Mesenchymal stem cell (in vitro differentiated cells and primary cell): ENCODE results near the gene NYAP2.

Source experiments
- DNase-seq: peaks from one replicate; pipeline ENCODE4 v3.0.0-alpha.2; 2013
- H2AFZ ChIP-seq: one replicate; pipeline ENCODE4 v1.6.1; 2013; ENCODE audit warnings: low read depth, mild to moderate bottlenecking, control low read depth, inconsistent platforms, low read length, moderate library complexity
- H2AK5ac ChIP-seq: 2 replicates; pipeline ENCODE4 v1.6.1; 2013; ENCODE audit warnings: low read length, moderate library complexity, mild to moderate bottlenecking, inconsistent platforms; ENCODE audit not compliant: severe bottlenecking
- H2BK120ac ChIP-seq: one replicate; pipeline ENCODE4 v1.6.1; 2013; ENCODE audit warnings: low read depth, mild to moderate bottlenecking, inconsistent platforms, low read length, moderate library complexity
- H2BK12ac ChIP-seq, 2 experiments: one replicate each; pipeline ENCODE4 v1.6.1; 2013; ENCODE audit warnings: inconsistent platforms in 2 of 2, low read length in 2 of 2, mild to moderate bottlenecking in 2 of 2, moderate library complexity in 2 of 2, control low read depth in 1 of 2
- H2BK15ac ChIP-seq: one replicate; pipeline ENCODE4 v1.6.1; 2013; ENCODE audit warnings: mild to moderate bottlenecking, low read depth, inconsistent platforms; ENCODE audit not compliant: poor library complexity, severe bottlenecking
- H2BK5ac ChIP-seq: 2 replicates; pipeline ENCODE4 v1.6.1; 2013; ENCODE audit warnings: low read depth, mild to moderate bottlenecking, low read length, control low read depth, inconsistent platforms; ENCODE audit not compliant: poor library complexity, severe bottlenecking
- H3K14ac ChIP-seq, 2 experiments: one replicate each; pipeline ENCODE4 v1.6.1; 2013; ENCODE audit warnings: inconsistent platforms in 2 of 2, low read length in 2 of 2, control low read depth in 1 of 2, mild to moderate bottlenecking in 1 of 2, moderate library complexity in 1 of 2
- H3K18ac ChIP-seq, 2 experiments: one replicate each; pipeline ENCODE4 v1.6.1; 2013; ENCODE audit warnings: inconsistent platforms in 2 of 2, low read length in 2 of 2, control low read depth in 1 of 2, low read depth in 1 of 2, mild to moderate bottlenecking in 1 of 2
- H3K23ac ChIP-seq, 2 experiments: one replicate each; pipeline ENCODE4 v1.6.1; 2013; ENCODE audit warnings: inconsistent platforms in 2 of 2, low read length in 2 of 2, mild to moderate bottlenecking in 2 of 2, moderate library complexity in 2 of 2, control low read depth in 1 of 2
- H3K27ac ChIP-seq: 2 replicates; pipeline ENCODE4 v1.5.1; 2013; ENCODE audit warnings: mild to moderate bottlenecking, moderate library complexity, low read length, control low read depth, inconsistent platforms; ENCODE audit not compliant: poor library complexity, severe bottlenecking
- H3K27me3 ChIP-seq, 2 experiments: 2 replicates each; pipeline versions ENCODE4 v1.6.1 to v1.7.0; 2013; ENCODE audit warnings: low read length in 2 of 2, mild to moderate bottlenecking in 2 of 2, moderate library complexity in 2 of 2, control low read depth in 1 of 2, inconsistent platforms in 1 of 2; ENCODE audit not compliant: control insufficient read depth in 1 of 2, insufficient read depth in 1 of 2
- H3K36me3 ChIP-seq, 2 experiments: 2 replicates each; pipeline versions ENCODE4 v1.6.1 to v1.7.0; 2013; ENCODE audit warnings: low read length in 2 of 2, control low read depth in 1 of 2, inconsistent platforms in 1 of 2, low read depth in 1 of 2, mild to moderate bottlenecking in 1 of 2; ENCODE audit not compliant: insufficient read depth in 2 of 2, control insufficient read depth in 1 of 2
- H3K4ac ChIP-seq, 2 experiments: one replicate each; pipeline ENCODE4 v1.6.1; 2013; ENCODE audit warnings: inconsistent platforms in 2 of 2, low read length in 2 of 2, mild to moderate bottlenecking in 2 of 2, moderate library complexity in 2 of 2, control low read depth in 1 of 2, low read depth in 1 of 2
- H3K4me1 ChIP-seq: 2 replicates; pipeline ENCODE4 v1.6.1; 2013; ENCODE audit warnings: low read depth, low read length, control low read depth; ENCODE audit not compliant: control insufficient read depth, insufficient read depth
- H3K4me2 ChIP-seq: 2 replicates; pipeline ENCODE4 v1.6.1; 2013; ENCODE audit warnings: low read length, mild to moderate bottlenecking, inconsistent platforms; ENCODE audit not compliant: poor library complexity, severe bottlenecking
- H3K4me3 ChIP-seq, 2 experiments: 2 replicates each; pipeline versions ENCODE4 v1.5.1 to v1.7.0; 2013; ENCODE audit warnings: low read length in 2 of 2, mild to moderate bottlenecking in 2 of 2, control low read depth in 1 of 2, low read depth in 1 of 2; ENCODE audit not compliant: insufficient read depth in 1 of 2
- H3K79me1 ChIP-seq: replicated peaks from 2 replicates; pipeline ENCODE4 v1.6.1; 2013; ENCODE audit warnings: mild to moderate bottlenecking, control low read depth, low read length, inconsistent platforms; ENCODE audit not compliant: poor library complexity, severe bottlenecking
- H3K9ac ChIP-seq: 2 replicates; pipeline ENCODE4 v1.7.0; 2013; ENCODE audit warnings: mild to moderate bottlenecking, low read length, moderate library complexity
- H3K9me3 ChIP-seq: 2 replicates; pipeline ENCODE4 v1.7.0; 2013; ENCODE audit warnings: mild to moderate bottlenecking, low read length; ENCODE audit not compliant: control insufficient read depth
- H4K8ac ChIP-seq: one replicate; pipeline ENCODE4 v1.6.1; 2013; ENCODE audit warnings: inconsistent platforms, mild to moderate bottlenecking, low read length, moderate library complexity
- H4K91ac ChIP-seq: one replicate; pipeline ENCODE4 v1.6.1; 2013; ENCODE audit warnings: mild to moderate bottlenecking, low read length, inconsistent platforms
- WGBS: methylation state at CpG from one replicate; pipeline ENCODE4 v1.1.7; 2013; ENCODE audit warnings: mixed read lengths; 5-methylcytosine and 5-hydroxymethylcytosine counted together

NYAP2 gene

DNA sequence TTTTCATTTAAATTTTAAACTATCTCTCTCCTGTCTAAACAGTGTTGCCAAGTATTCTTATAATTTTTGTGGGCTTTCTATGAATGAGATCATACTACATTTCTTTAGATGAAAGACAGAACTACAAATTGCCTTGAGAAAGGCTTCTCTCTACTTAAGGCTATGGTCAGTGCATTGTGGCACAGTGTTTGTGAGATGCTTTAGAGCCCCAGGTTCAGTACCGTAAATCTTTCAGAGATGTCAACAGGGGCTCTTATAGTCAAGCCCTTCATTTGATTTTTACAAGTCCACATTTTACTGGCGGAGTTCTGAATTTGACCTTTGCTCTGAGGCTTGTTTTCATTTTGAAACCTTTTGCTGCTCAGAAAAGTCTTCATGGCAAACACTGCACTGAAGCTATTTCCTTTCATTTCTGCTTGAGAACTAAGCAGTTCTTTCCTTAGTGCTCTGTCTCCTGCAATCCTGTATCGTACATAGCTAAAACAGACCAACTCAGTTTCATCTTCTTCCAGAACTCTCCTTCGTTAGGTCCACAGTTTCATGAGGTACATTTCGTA lies 175.2 kb downstream of the NYAP2 start:
- DNase-seq = no peak
- H3K4me3 ChIP-seq = no peak overlapping the region
- no peak overlapping the region for H4K8ac ChIP-seq
- peaks cover 4% of the 10 kb centered on the region for H3K9me3 ChIP-seq
- no peak overlapping the region for H3K18ac ChIP-seq
- no peak overlapping the region for H3K4me2 ChIP-seq
- H2AFZ ChIP-seq = no peak overlapping the region
- H2BK5ac ChIP-seq = no peak overlapping the region
- no peaks in the 10 kb centered on the region for H3K4me1 ChIP-seq
- H3K4ac ChIP-seq = no peak overlapping the region
- no peak overlapping the region for H2AK5ac ChIP-seq
- H2BK15ac ChIP-seq = no peak overlapping the region
- H3K27me3 ChIP-seq = peaks cover 0 to 6% of the 10 kb centered on the region in 2 experiments
- H3K79me1 ChIP-seq = no peaks in the 10 kb centered on the region
- H3K14ac ChIP-seq = no peak overlapping the region
- H3K27ac ChIP-seq = no peak overlapping the region
- no peak overlapping the region for H2BK12ac ChIP-seq
- no peak overlapping the region for H3K9ac ChIP-seq
- H2BK120ac ChIP-seq = no peak overlapping the region
- 55% methylated on average over 5 of the region's 5 CpGs for WGBS
- H4K91ac ChIP-seq = no peak overlapping the region
- no peak overlapping the region for H3K23ac ChIP-seq
- H3K36me3 ChIP-seq = no peaks in the 10 kb centered on the region

DNA sequence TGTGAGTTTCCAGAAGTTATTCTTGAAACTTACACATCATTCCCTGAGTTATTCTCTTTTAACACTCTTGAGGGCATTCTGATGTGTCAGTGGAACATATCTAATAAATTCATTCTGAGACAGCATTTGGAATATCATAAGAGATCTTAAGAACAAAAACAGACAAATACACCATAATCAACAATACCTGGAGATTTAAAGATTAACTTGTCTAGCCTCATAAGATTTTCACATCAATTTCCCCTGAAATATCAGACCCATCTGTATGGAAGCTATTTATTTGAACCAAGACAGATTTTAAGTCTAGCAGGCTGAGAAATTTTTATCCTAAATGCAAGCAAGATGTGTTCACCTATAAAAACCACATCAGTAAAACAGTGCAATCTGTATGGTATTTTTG lies 181.6 kb downstream of the NYAP2 start:
- Histone ChIP-seq H2BK12ac (no peak overlapping the region), H4K8ac (no peak overlapping the region), H2BK5ac (no peak overlapping the region), H3K4me1 (no peaks in the 10 kb centered on the region), H3K79me1 (no peaks in the 10 kb centered on the region), H2AFZ (no peak overlapping the region), H2BK120ac (no peak overlapping the region), H3K23ac (no peak overlapping the region), H3K9me3 (no peaks in the 10 kb centered on the region), H4K91ac (no peak overlapping the region), H3K4me2 (no peak overlapping the region), H3K27ac (no peak overlapping the region), H3K4me3 (no peak overlapping the region), H3K9ac (no peak overlapping the region), H3K18ac (no peak overlapping the region), H3K27me3 (peaks cover 0 to 6% of the 10 kb centered on the region in 2 experiments), H3K4ac (no peak overlapping the region), H3K14ac (no peak overlapping the region), H3K36me3 (no peaks in the 10 kb centered on the region), H2BK15ac (no peak overlapping the region), H2AK5ac (no peak overlapping the region)
- DNase-seq = no peak

GRCh38 chr2:225581906-225582305 lies 182.4 kb downstream of the NYAP2 start:
- Histone ChIP-seq H2AK5ac (no peak overlapping the region), H3K4me2 (no peak overlapping the region), H2AFZ (no peak overlapping the region), H3K9ac (no peak overlapping the region), H2BK120ac (no peak overlapping the region), H2BK5ac (no peak overlapping the region), H3K4me3 (no peak overlapping the region), H3K79me1 (no peaks in the 10 kb centered on the region), H4K91ac (no peak overlapping the region), H4K8ac (no peak overlapping the region), H3K4me1 (no peaks in the 10 kb centered on the region), H3K36me3 (no peaks in the 10 kb centered on the region), H3K27ac (no peak overlapping the region), H2BK12ac (no peak overlapping the region), H3K18ac (no peak overlapping the region), H3K27me3 (peaks cover 0 to 6% of the 10 kb centered on the region in 2 experiments), H3K4ac (no peak overlapping the region), H3K9me3 (no peaks in the 10 kb centered on the region), H3K23ac (no peak overlapping the region), H3K14ac (no peak overlapping the region), H2BK15ac (no peak overlapping the region)
- DNase-seq = no peak
- WGBS = 94% methylated on average over 26 of the region's 26 CpGs

DNA sequence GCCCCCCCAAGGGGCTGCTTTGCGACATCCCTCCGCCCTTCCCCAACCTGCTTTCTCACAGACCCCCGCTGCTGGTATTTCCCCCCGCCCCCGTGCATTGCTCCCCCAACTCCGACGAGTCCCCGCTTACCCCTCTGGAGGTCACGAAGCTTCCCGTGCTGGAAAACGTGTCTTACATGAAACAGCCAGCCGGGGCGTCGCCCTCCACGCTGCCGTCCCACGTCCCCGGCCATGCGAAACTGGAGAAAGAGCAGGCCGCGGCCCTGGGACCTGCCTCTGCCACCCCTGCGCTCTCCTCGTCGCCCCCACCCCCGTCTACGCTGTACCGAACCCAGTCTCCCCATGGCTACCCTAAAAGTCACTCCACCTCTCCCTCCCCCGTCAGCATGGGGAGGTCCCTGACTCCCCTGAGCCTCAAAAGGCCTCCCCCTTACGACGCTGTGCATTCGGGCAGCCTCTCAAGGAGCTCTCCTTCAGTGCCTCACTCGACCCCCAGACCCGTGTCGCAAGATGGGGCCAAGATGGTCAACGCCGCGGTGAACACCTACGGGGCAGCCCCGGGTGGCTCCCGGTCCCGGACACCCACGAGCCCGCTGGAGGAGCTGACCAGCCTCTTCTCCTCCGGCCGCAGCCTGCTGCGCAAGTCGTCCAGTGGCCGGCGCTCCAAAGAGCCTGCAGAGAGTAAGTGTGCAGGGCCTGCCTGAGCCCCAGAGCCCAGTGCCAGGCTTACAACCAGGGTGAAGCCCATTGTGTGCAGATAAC lies 183.0 kb downstream of the NYAP2 start:
- Histone ChIP-seq H2BK15ac (no peak overlapping the region), H2BK120ac (no peak overlapping the region), H4K8ac (no peak overlapping the region), H3K18ac (no peak overlapping the region), H3K23ac (no peak overlapping the region), H3K14ac (no peak overlapping the region), H3K27me3 (peaks cover 0 to 6% of the 10 kb centered on the region in 2 experiments), H3K79me1 (no peaks in the 10 kb centered on the region), H3K4me3 (no peak overlapping the region), H2BK12ac (no peak overlapping the region), H4K91ac (no peak overlapping the region), H3K4me1 (no peaks in the 10 kb centered on the region), H3K9ac (no peak overlapping the region), H3K9me3 (no peaks in the 10 kb centered on the region), H3K27ac (no peak overlapping the region), H3K4me2 (no peak overlapping the region), H2AK5ac (no peak overlapping the region), H3K36me3 (no peaks in the 10 kb centered on the region), H3K4ac (no peak overlapping the region), H2AFZ (no peak overlapping the region), H2BK5ac (no peak overlapping the region)
- no peak for DNase-seq
- 92% methylated on average over 49 of the region's 49 CpGs for WGBS
